Breast epithelium (tissue), 4 donors: ENCODE results near the gene CSRNP2. TPM values are rescaled to one million over a fixed set of nuclear protein-coding genes. Genes with fewer than 3 reads are reported as not detected.

Experiments
- DNase-seq, 2 donors: peaks; one replicate each; pipeline ENCODE4 v3.0.0-alpha.2; 2019; ENCODE audit warnings: low spot score in 2 of 2
- H3K27ac ChIP-seq, 2 donors: fragments of 200-600 bp; sonication (generic) in 1 of 2; one replicate each; pipeline ENCODE4 v1.5.1; 2016 to 2019; ENCODE audit warnings: mild to moderate bottlenecking in 1 of 2
- H3K27me3 ChIP-seq, 2 donors: fragments of 200-600 bp; sonication (generic) in 1 of 2; one replicate each; pipeline versions ENCODE4 v1.5.1 to v1.6.0; 2017 to 2019; ENCODE audit warnings: control low read depth in 1 of 2, mild to moderate bottlenecking in 1 of 2
- H3K36me3 ChIP-seq: fragments of 200-600 bp; one replicate; pipeline ENCODE4 v1.5.1; 2019
- H3K4me1 ChIP-seq, 2 donors: fragments of 200-600 bp; sonication (generic); one replicate each; pipeline ENCODE4 v1.5.1; 2016 to 2019; ENCODE audit warnings: control low read depth in 1 of 2
- H3K4me3 ChIP-seq, 3 donors: fragments of 200-600 bp; sonication (generic); 1 replicate in 2 of 3; 2 replicates in 1 of 3; pipeline ENCODE4 v1.5.1; 2016 to 2019; ENCODE audit warnings: mild to moderate bottlenecking in 3 of 3, moderate library complexity in 2 of 3
- H3K9me3 ChIP-seq, 2 donors: fragments of 200-600 bp; sonication (generic) in 1 of 2; one replicate each; pipeline ENCODE4 v1.5.1; 2016 to 2019; ENCODE audit warnings: control low read depth in 1 of 2
- CTCF ChIP-seq, 3 donors: fragments of 450-650 bp; IDR thresholded peaks; one replicate each; pipeline ENCODE4 v1.5.1; 2016 to 2017; ENCODE audit warnings: antibody characterized with exemption in 3 of 3, mild to moderate bottlenecking in 3 of 3, moderate library complexity in 3 of 3
- POLR2A ChIP-seq: fragments of 450-650 bp; IDR thresholded peaks from one replicate; pipeline ENCODE4 v1.6.1; 2016; ENCODE audit warnings: antibody characterized with exemption, mild to moderate bottlenecking, moderate library complexity
- POLR2AphosphoS5 ChIP-seq, 3 donors: sonication (generic); formaldehyde crosslinking; IDR thresholded peaks; one replicate each; pipeline ENCODE4 v1.6.1; 2017; ENCODE audit warnings: antibody characterized with exemption in 3 of 3
- intact Hi-C: fragments of 100-400 bp; cut with DNase I; formaldehyde crosslinking; loops from one replicate; pipeline ENCODE4 v1.15.1; 2023; ENCODE audit warnings: low total_unique reads
- total RNA-seq, 3 donors: library from RNA; depleted of rRNA; stranded (reverse); fragments of >200 nt; gene quantifications; one replicate each; pipeline ENCODE4 v1.1.0, GENCODE V29; 2016

CSRNP2 gene
- total RNA-seq, 3 donors from 2014 or later: 20.2 to 37.3 (median 35.7) TPM

GRCh38 chr12:51127050-51127729 is 43.8 kb upstream of the CSRNP2 start:
- no peak for DNase-seq

GRCh38 chr12:51126297-51126696 is 42.9 kb upstream of the CSRNP2 start:
- DNase-seq: no peak
- intact Hi-C loops: no loop called here
- Histone ChIP-seq H3K36me3 (no peaks in the 10 kb centered on the region), H3K27me3 (no peaks in the 10 kb centered on the region), H3K4me1 (no peaks in the 10 kb centered on the region), H3K9me3 (no peaks in the 10 kb centered on the region), H3K4me3 (no peak overlapping the region), H3K27ac (no peak overlapping the region)
- no peak for TF ChIP-seq CTCF (IDR thresholded peaks at IDR 0.05)
- TF ChIP-seq POLR2AphosphoS5 (IDR thresholded peaks at IDR 0.05): no peak
- no peak for TF ChIP-seq POLR2A

More at GRCh38 chr12:51127050-51127729, 43.8 kb upstream of the CSRNP2 start:
- H3K4me1 ChIP-seq: no peaks in the 10 kb centered on the region
- H3K27ac ChIP-seq: peak overlapping the region in 1 of 2 donors; percentile 57
- no peak for TF ChIP-seq CTCF (IDR thresholded peaks at IDR 0.05)
- TF ChIP-seq POLR2AphosphoS5 (IDR thresholded peaks at IDR 0.05): no peak
- no peaks in the 10 kb centered on the region for H3K36me3 ChIP-seq
- H3K9me3 ChIP-seq: no peaks in the 10 kb centered on the region
- intact Hi-C loops: no loop called here
- H3K27me3 ChIP-seq: no peaks in the 10 kb centered on the region
- no peak overlapping the region for H3K4me3 ChIP-seq

- H3K9me3 ChIP-seq: no peaks in the 10 kb centered on the region
- intact Hi-C loops: no loop called here
- TF ChIP-seq POLR2A (no peak), POLR2AphosphoS5 (IDR thresholded peaks at IDR 0.05) (no peak), CTCF (IDR thresholded peaks at IDR 0.05) (no peak)
- H3K36me3 ChIP-seq: no peaks in the 10 kb centered on the region
- H3K4me1 ChIP-seq: no peaks in the 10 kb centered on the region
- H3K27me3 ChIP-seq: no peaks in the 10 kb centered on the region
- no peak overlapping the region for H3K4me3 ChIP-seq
- no peak overlapping the region for H3K27ac ChIP-seq
- no peak for DNase-seq
These were observed 41.1 kb upstream of the CSRNP2 start for GRCh38 chr12:51124504-51124903.

GRCh38 chr12:51122844-51123243 is 39.4 kb upstream of the CSRNP2 start:
- Histone ChIP-seq H3K4me1 (no peaks in the 10 kb centered on the region), H3K9me3 (no peaks in the 10 kb centered on the region), H3K4me3 (no peak overlapping the region), H3K36me3 (no peaks in the 10 kb centered on the region), H3K27ac (no peak overlapping the region), H3K27me3 (no peaks in the 10 kb centered on the region)
- no peak for DNase-seq
- intact Hi-C loops: no loop called here
- TF ChIP-seq CTCF (IDR thresholded peaks at IDR 0.05) (no peak), POLR2AphosphoS5 (IDR thresholded peaks at IDR 0.05) (no peak), POLR2A (no peak)

GRCh38 chr12:51118706-51119105 is 35.3 kb upstream of the CSRNP2 start:
- Histone ChIP-seq H3K27ac (no peak overlapping the region), H3K4me1 (no peaks in the 10 kb centered on the region), H3K27me3 (no peaks in the 10 kb centered on the region), H3K36me3 (no peaks in the 10 kb centered on the region), H3K4me3 (no peak overlapping the region), H3K9me3 (no peaks in the 10 kb centered on the region)
- TF ChIP-seq POLR2AphosphoS5 (IDR thresholded peaks at IDR 0.05): no peak
- no peak for TF ChIP-seq POLR2A
- TF ChIP-seq CTCF (IDR thresholded peaks at IDR 0.05): no peak
- intact Hi-C loops: loop anchor here (10.0 kb wide), 1 partner anchor 226 kb away; the partner anchor contains the start of gene CELA1
- no peak for DNase-seq
